Measurements from ENCODE around the gene RPL7L1.

The RPL7L1 gene

GRCh38 chr6:42848700-42849099 is 30.7 kb upstream of the RPL7L1 start:
- Histone ChIP-seq H4K20me1 (ENCODE audit: low read depth, low read length) (no peaks in the 10 kb centered on the region), H3K36me3 (ENCODE audit: low read length) (peaks cover 3% of the 10 kb centered on the region; the same call in 1 of the 2 replicates), H3K9me2 (replicated peaks; ENCODE audit: insufficient read depth, low read length) (no peaks in the 10 kb centered on the region), H3F3A (ENCODE audit: insufficient read depth) (no peaks in the 10 kb centered on the region), H3K4me3 (ENCODE audit: insufficient read depth, low read length, poor library complexity, severe bottlenecking) (no peak overlapping the region), H3K27ac (ENCODE audit: low read depth, low read length) (no peak overlapping the region), H2AFZ (ENCODE audit: low read depth, low read length, severe bottlenecking) (no peak overlapping the region), H3K79me2 (ENCODE audit: insufficient read depth, low read length) (no peaks in the 10 kb centered on the region), H3K4me2 (ENCODE audit: low read depth, low read length, poor library complexity, severe bottlenecking) (no peak overlapping the region), H3K9ac (ENCODE audit: low read length) (no peak overlapping the region), H3K9me3 (ENCODE audit: insufficient read depth, low read length) (no peaks in the 10 kb centered on the region), H3K27me3 (ENCODE audit: low read length) (no peaks in the 10 kb centered on the region)
- TF ChIP-seq CTCF (IDR thresholded peaks at IDR 0.05; ENCODE audit: insufficient read depth, low read length, poor library complexity, severe bottlenecking) (no peak), EZH2phosphoT487 (conservative IDR thresholded peaks at IDR 0.05; ENCODE audit: low read length) (no peak)

- no peaks in the 10 kb centered on the region for H3F3A ChIP-seq (ENCODE audit: insufficient read depth)
- no peaks in the 10 kb centered on the region for H4K20me1 ChIP-seq (ENCODE audit: low read depth, low read length)
- no peak overlapping the region for H3K4me2 ChIP-seq (ENCODE audit: low read depth, low read length, poor library complexity, severe bottlenecking)
- H2AFZ ChIP-seq (ENCODE audit: low read depth, low read length, severe bottlenecking) = no peak overlapping the region
- no peaks in the 10 kb centered on the region for H3K27me3 ChIP-seq (ENCODE audit: low read length)
- no peaks in the 10 kb centered on the region for H3K9me3 ChIP-seq (ENCODE audit: insufficient read depth, low read length)
- no peak overlapping the region for H3K27ac ChIP-seq (ENCODE audit: low read depth, low read length)
- no peaks in the 10 kb centered on the region for H3K79me2 ChIP-seq (ENCODE audit: insufficient read depth, low read length)
- no peaks in the 10 kb centered on the region for H3K9me2 ChIP-seq (replicated peaks; ENCODE audit: insufficient read depth, low read length)
- TF ChIP-seq EZH2phosphoT487 (conservative IDR thresholded peaks at IDR 0.05; ENCODE audit: low read length) (no peak), CTCF (IDR thresholded peaks at IDR 0.05; ENCODE audit: insufficient read depth, low read length, poor library complexity, severe bottlenecking) (no peak)
- no peak overlapping the region for H3K9ac ChIP-seq (ENCODE audit: low read length)
- H3K36me3 ChIP-seq (ENCODE audit: low read length) = peaks cover 9% of the 10 kb centered on the region; the same call in 1 of the 2 replicates
- H3K4me3 ChIP-seq (ENCODE audit: insufficient read depth, low read length, poor library complexity, severe bottlenecking) = no peak overlapping the region
Measured at GRCh38 chr6:42851599-42851998, 27.8 kb upstream of the RPL7L1 start.

GRCh38 chr6:42860036-42860435 is 19.4 kb upstream of the RPL7L1 start:
- Histone ChIP-seq H3K9me3 (ENCODE audit: insufficient read depth, low read length) (no peaks in the 10 kb centered on the region), H3K9me2 (replicated peaks; ENCODE audit: insufficient read depth, low read length) (no peaks in the 10 kb centered on the region), H4K20me1 (ENCODE audit: low read depth, low read length) (no peaks in the 10 kb centered on the region), H3K4me2 (ENCODE audit: low read depth, low read length, poor library complexity, severe bottlenecking) (no peak overlapping the region), H2AFZ (ENCODE audit: low read depth, low read length, severe bottlenecking) (no peak overlapping the region), H3K36me3 (ENCODE audit: low read length) (peaks cover 23% of the 10 kb centered on the region), H3K79me2 (ENCODE audit: insufficient read depth, low read length) (no peaks in the 10 kb centered on the region), H3K9ac (ENCODE audit: low read length) (no peak overlapping the region), H3K27me3 (ENCODE audit: low read length) (no peaks in the 10 kb centered on the region), H3K4me3 (ENCODE audit: insufficient read depth, low read length, poor library complexity, severe bottlenecking) (no peak overlapping the region), H3K27ac (ENCODE audit: low read depth, low read length) (no peak overlapping the region), H3F3A (ENCODE audit: insufficient read depth) (no peaks in the 10 kb centered on the region)
- TF ChIP-seq EZH2phosphoT487 (conservative IDR thresholded peaks at IDR 0.05; ENCODE audit: low read length) = no peak
- TF ChIP-seq CTCF (IDR thresholded peaks at IDR 0.05; ENCODE audit: insufficient read depth, low read length, poor library complexity, severe bottlenecking) = no peak
